HG03558 (cell line): Measurements from ENCODE around the gene IL31.

Experiments used
- ATAC-seq: cut with Tn5 transposase; IDR thresholded peaks from one replicate; pipeline ENCODE4 v1.9.1; 2021; ENCODE audit warnings: moderate number of reproducible peaks; ENCODE audit not compliant: unreplicated experiment; ENCODE audit errors: extremely low read depth

Gene IL31

DNA sequence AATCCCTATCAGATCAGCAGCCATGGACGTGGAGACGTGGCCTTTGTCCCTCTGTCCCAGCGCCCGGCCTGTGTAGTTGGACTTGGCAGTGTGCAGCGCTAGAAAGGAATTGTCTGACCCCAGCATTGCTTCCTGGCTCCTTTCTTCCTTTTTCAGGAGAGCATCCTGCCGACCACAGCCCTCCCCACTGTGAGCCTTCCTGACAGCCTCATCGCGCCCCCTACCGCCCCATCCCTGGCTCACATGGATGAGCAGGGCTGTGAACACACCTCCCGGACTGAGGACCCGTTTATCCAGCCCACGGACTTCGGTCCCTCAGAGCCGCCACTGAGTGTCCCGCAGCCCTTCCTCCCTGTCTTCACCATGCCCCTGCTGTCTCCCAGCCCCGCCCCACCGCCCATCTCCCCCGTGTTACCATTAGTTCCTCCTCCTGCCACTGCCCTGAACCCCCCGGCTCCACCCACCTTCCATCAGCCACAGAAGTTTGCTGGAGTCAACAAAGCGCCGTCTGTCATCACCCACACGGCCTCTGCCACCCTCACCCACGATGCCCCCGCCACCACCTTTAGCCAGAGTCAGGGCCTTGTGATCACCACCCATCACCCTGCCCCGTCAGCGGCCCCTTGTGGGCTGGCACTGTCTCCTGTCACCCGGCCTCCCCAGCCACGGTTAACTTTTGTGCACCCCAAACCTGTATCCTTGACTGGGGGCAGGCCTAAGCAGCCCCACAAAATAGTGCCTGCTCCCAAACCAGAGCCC is 40.6 kb downstream of the IL31 start:
- no peak for ATAC-seq

DNA sequence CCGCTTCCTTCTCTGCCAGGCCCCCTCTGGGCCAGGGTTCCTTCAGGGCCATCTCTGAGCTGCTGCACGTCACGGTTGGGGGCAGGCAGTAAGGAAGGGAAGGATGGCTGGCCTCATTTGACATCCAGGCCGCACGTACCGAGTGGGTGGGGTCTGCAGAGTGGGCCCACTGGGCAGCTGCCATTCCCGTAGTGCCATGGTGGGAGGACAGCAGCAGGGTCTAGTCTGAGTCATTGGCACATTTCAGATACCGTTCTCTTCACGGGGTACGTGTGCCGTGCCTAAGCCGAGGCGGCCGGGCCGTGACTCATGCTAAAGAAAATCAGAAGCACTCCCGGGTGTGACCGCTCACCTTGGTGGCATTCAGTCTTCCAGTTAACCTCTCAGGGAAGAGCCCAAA is 43.9 kb downstream of the IL31 start:
- no peak for ATAC-seq

DNA sequence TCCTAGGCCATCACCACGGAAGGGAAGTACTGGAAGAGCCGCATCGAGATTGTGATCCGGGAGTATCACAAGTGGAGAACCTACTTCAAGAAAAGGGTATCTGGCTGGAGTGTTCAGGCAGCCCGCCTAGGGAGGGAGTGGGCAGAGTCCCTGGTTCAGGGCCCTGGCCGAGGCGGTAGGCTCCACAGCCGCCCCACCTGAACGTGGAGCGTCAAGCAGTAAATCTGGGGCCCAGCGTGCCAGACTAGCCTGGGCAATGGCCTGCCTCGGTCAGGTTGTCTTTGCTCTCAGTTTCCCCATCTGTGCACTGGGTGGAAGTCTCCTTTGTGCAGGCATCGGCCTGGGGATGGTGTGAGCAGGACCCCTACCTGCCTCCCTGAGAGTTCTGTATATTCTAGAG is 44.9 kb downstream of the IL31 start:
- no peak for ATAC-seq

DNA sequence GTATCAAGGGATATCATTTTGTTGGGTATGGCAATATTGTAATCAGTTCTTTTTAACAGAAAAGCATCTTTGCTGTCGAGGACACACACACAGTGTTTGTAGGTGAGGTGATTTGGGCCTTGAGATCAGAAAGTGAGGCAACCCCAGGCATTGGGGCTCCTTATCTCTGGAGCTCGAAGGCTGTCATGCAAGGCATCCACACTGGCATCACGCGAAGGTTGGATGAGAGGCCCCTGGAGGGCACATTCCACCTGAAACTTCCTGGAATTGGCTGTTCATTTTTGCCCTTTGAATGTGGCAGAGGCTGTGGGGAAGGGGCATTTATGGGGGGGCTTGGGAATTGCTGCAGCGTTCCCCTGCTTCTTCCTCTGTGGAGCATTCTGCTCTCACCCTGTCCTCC is 45.5 kb downstream of the IL31 start:
- ATAC-seq = no peak

DNA sequence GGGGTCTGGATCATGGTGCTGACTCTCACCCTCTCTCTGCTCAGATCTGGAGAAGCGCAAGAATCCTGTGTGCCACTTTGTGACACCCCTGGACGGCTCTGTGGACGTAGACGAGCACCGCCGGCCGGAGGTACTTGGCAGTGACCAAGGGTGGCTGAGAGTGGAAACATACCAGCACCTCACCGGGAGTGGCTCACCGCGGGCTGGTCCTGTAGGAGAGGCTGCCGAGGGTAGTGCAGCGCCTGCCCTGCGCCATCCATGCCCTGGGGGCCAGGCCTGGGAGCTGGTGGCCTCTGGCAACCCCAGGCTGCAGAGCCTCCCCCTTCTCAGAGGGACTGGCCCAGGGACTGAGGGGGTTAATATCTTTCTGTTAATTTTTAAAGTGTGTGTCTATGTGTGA is 46.2 kb downstream of the IL31 start:
- no peak for ATAC-seq

DNA sequence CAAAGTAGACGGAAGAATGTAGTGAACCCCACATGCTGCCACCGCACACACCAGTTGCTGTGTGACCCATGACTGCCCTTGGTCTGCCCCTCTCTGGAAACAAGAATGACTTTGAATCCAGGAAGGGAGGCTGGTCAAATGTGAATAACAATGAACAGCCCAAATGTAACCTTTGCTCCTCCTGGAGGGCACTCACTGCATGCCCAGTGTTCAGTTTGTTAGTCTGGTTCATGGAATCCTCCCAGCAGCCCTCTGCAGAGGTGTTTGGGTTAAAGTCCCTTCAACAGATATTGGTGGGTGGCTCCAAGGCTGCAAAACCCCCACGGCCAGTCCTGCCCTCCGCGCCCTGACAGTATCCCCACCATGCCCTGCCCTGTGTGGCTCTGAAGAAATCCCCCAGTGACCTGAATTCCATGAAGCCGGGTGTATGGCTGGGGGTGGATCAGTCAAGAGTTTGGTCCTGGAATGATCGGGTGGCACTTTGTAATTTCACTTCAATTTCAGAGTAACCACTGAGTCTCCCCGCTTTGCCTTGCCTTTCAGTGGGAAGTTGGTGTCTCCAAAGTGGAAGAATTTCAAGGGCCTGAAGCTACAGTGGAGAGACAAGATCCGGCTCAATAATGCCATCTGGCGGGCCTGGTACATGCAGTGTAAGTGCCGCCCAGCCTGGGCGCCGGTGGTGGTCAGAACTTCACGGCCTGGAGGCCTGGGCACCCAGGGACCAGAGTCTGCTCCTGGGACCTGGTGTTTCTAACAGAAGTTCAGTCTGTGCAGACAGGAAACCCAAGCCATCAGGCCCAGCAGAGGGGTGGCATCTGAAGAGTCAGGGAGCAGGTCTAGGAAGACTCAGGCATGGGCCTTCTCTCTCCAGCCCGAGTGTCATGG is 47.1 kb downstream of the IL31 start:
- ATAC-seq = no peak

DNA sequence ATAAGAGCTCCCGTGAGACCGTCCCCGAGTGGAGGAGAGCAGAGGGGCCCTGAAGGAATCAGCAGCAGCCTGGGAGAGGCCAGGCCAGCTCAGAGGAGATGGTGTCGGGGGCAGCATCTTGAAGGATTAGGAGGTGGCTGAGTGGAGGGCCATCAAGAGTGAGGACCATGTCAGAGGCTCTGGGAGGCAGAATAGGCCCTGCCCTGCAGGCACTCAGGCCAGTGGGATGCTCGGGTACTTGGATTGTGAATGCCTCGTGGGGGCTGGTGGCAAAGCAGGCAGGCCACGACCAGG is 47.7 kb downstream of the IL31 start:
- ATAC-seq = no peak

DNA sequence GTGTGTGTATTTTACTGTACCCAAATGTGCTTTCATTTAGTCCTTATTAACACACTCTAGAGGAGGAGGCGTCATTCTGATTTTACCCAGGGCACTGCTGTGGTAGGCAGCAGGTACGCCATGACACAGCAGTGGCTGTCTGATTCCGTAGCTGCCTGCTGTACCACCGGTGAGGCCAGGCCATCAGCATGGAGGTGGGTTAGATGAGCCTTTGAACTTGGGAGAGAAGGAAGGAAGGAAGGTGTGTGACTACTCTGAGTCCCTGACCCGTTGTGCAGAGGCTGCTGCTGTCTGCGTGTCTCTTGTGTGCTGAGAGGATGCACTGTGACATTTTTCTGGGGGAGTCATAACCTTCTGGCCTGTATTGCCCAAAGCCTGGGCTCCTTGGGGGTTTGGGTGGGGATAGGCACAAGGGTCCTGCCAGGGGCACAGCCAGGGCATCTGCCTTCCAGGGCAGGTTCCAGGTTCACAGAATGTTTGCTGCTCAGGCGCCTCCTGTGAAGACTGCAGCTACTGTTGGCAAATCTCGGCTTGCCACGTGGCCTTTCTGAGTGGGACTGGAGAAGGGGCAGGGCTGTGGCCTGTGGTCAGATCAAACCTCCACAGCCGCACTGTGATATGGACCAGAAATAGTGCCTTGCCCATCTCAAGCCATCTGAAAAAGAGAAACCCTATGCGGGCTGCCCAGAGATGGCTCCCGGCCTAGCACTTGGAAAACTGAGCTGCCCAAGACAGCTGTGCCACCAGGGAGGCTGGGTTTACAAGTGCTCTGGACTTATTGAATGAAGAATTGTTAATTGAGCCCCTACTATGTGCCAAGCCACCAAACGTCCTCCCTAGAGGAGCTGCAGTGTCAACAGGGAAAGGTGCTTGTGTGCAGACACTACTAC is 48.3 kb downstream of the IL31 start:
- ATAC-seq = no peak

DNA sequence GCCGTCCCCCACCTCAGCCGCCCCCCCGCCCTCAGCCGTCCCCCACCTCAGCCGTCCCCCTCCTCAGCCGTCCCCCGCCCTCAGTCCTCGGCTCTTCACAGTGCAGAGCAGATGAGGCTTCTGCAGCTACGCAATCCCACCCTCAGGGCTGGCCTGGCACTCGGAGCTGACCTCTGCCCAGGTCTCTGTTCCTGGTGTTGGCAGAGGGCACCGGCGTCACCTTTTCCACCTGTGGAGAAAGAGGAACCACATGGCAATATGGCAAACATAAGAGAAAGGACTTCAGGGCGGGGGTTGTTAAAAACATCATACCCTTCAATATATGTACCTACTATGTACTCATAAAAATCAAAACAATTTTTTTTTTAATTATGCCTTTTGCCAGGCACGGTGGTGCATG is 49.7 kb downstream of the IL31 start:
- ATAC-seq = no peak

DNA sequence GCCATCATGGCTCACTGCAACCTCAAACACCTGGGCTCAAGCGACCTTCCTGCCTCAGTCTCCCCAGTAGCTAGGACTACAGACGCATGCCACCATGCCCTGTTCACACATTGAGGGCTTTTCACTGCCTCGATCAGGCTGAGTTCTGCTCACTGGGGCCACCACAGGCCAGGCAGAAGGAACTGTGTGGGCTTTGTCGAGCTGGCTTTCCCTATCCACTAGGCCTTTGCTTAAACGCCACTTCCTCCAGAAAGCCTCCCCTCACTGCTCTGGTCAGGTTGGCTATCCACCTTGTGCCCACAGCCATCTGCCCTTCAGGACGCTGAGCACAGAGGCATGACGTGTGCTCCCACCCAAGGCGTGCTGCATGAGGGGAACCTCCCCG is 50.3 kb downstream of the IL31 start:
- ATAC-seq = no peak

DNA sequence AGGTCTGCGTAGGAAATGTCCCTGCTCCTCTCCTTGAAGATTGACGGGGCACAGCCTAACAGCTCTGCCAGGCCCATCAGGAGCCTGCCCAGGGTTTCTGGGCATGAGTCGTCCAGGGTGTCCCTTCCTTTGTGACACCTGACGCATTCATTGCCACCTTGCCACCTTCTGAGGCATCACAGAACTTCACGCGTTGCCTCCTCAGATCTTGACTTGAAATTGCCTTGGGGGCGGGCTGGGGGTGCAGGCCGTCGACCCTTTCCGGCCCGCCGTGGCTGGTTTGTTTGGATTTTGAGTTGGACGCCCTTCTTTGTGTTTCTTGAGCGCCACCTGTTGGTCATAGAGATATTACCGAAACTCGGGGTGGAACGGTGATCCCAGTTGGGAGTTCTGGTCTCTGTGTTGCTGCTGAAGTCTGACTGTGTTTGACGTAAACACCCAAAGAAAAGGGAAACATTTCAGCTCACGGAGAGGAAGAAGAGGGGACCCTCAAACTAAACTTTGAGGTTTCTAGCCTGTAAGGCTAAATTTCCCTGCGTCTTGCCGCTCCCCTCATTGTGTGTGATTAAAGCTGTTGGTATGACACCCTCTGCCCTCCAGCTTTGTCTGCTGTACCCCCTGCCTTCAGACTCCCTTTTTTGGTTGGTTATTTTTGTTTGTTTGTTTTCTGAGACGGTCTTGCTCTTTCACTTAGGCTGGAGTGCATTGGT is 50.8 kb downstream of the IL31 start:
- no peak for ATAC-seq
